NCI-H1092 (cell line): ENCODE results near the gene FIBCD1.
"Not testable (repeated sequence)": the region's sequence is repeated elsewhere in the genome, so short reads cannot be mapped to it uniquely, and the experiment has no call there.

Source experiments
- DNase-seq: peaks from one replicate; lab custom pipeline; 2025; lab: John Stamatoyannopoulos, UW

FIBCD1 gene

GRCh38 chr9:130954925-130955324 is 15.9 kb upstream of the FIBCD1 start:
- DNase-seq, result not testable (repeated sequence)

GRCh38 chr9:130954317-130954716 is 15.3 kb upstream of the FIBCD1 start:
- no peak for DNase-seq

GRCh38 chr9:130952065-130952762 is 13.2 kb upstream of the FIBCD1 start:
- DNase-seq, result no peak

GRCh38 chr9:130950039-130950311 is 10.9 kb upstream of the FIBCD1 start:
- no peak for DNase-seq

- no peak for DNase-seq
Observed at GRCh38 chr9:130949188-130950038, 10.4 kb upstream of the FIBCD1 start.

GRCh38 chr9:130948266-130948665 is 9.2 kb upstream of the FIBCD1 start:
- no peak for DNase-seq

- DNase-seq, result no peak
Observed at GRCh38 chr9:130947618-130948140, 8.6 kb upstream of the FIBCD1 start.

- no peak for DNase-seq
Observed at GRCh38 chr9:130946766-130947617, 7.9 kb upstream of the FIBCD1 start.

- DNase-seq, result no peak
Observed at GRCh38 chr9:130945173-130945572, 6.1 kb upstream of the FIBCD1 start.

- no peak for DNase-seq
Observed at GRCh38 chr9:130944510-130945058, 5.5 kb upstream of the FIBCD1 start.

- no peak for DNase-seq
Observed at GRCh38 chr9:130943777-130944176, 4.7 kb upstream of the FIBCD1 start.

- no peak for DNase-seq
Observed at GRCh38 chr9:130943221-130943620, 4.2 kb upstream of the FIBCD1 start.

- DNase-seq, result no peak
Observed at GRCh38 chr9:130942679-130943078, 3.6 kb upstream of the FIBCD1 start.

GRCh38 chr9:130942084-130942483 is 3.0 kb upstream of the FIBCD1 start:
- no peak for DNase-seq

- peak; percentile 47 for DNase-seq
Observed at GRCh38 chr9:130940693-130941576, 1.9 kb upstream of the FIBCD1 start.

GRCh38 chr9:130940027-130940549 is 1.0 kb upstream of the FIBCD1 start:
- DNase-seq, result no peak

GRCh38 chr9:130939405-130940026 is 469 bp upstream of the FIBCD1 start:
- no peak for DNase-seq

GRCh38 chr9:130938184-130938651 is 829 bp downstream of the FIBCD1 start:
- no peak for DNase-seq

GRCh38 chr9:130937146-130938076 is 1.6 kb downstream of the FIBCD1 start:
- DNase-seq, result no peak
